Liver (tissue), 9 donors: ENCODE data around the gene TRPM2. TPM values are rescaled to one million over a fixed set of nuclear protein-coding genes. Genes with fewer than 3 reads are reported as not detected.

Source experiments
- DNase-seq: peaks from one replicate; pipeline ENCODE4 v3.0.0-alpha.2; 2017; ENCODE audit warnings: low spot score
- H3K27ac ChIP-seq, 2 donors: one replicate each; pipeline ENCODE4 v1.7.0; 2013; ENCODE audit warnings: inconsistent platforms in 2 of 2, low read length in 2 of 2, control low read depth in 1 of 2, low read depth in 1 of 2, mild to moderate bottlenecking in 1 of 2
- H3K27me3 ChIP-seq, 4 donors: one replicate each; pipeline versions ENCODE4 v1.6.1 to v1.7.0; 2013; ENCODE audit warnings: low read length in 3 of 4, inconsistent platforms in 1 of 4, mild to moderate bottlenecking in 1 of 4, moderate library complexity in 1 of 4; ENCODE audit not compliant: control insufficient read depth in 4 of 4, insufficient read depth in 4 of 4
- H3K36me3 ChIP-seq, 4 donors: one replicate each; pipeline versions ENCODE4 v1.6.1 to v1.7.0; 2013; ENCODE audit warnings: low read length in 3 of 4, mild to moderate bottlenecking in 3 of 4, low read depth in 1 of 4, moderate library complexity in 1 of 4; ENCODE audit not compliant: control insufficient read depth in 4 of 4, insufficient read depth in 3 of 4
- H3K4me1 ChIP-seq, 4 donors: one replicate each; pipeline versions ENCODE4 v1.6.1 to v1.7.0; 2013; ENCODE audit warnings: low read length in 3 of 4, mild to moderate bottlenecking in 3 of 4, moderate library complexity in 1 of 4; ENCODE audit not compliant: control insufficient read depth in 4 of 4, insufficient read depth in 4 of 4
- H3K4me3 ChIP-seq, 3 donors: one replicate each; pipeline versions ENCODE4 v1.6.1 to v1.7.0; 2013; ENCODE audit warnings: low read length in 3 of 3, control low read depth in 1 of 3, low read depth in 1 of 3, mild to moderate bottlenecking in 1 of 3
- H3K9ac ChIP-seq, 2 donors: one replicate each; pipeline ENCODE4 v1.7.0; 2013; ENCODE audit warnings: low read length in 2 of 2, mild to moderate bottlenecking in 2 of 2, moderate library complexity in 2 of 2, control low read depth in 1 of 2, low read depth in 1 of 2
- H3K9me3 ChIP-seq, 4 donors: one replicate each; pipeline versions ENCODE4 v1.6.1 to v1.7.0; 2013; ENCODE audit warnings: low read length in 3 of 4; ENCODE audit not compliant: control insufficient read depth in 4 of 4
- EGR1 ChIP-seq, 2 donors: IDR thresholded peaks; 2 replicates each; pipeline ENCODE4 v1.6.1; 2016 to 2018; ENCODE audit warnings: antibody characterized with exemption in 2 of 2, low read depth in 2 of 2
- FOXA1 ChIP-seq: IDR thresholded peaks from 2 replicates; pipeline ENCODE4 v1.6.1; 2016; ENCODE audit warnings: antibody characterized with exemption
- FOXA2 ChIP-seq: IDR thresholded peaks from 2 replicates; pipeline ENCODE4 v1.6.1; 2016; ENCODE audit warnings: antibody characterized with exemption
- GABPA ChIP-seq, 2 donors: IDR thresholded peaks in 1 of 2; conservative IDR thresholded peaks in 1 of 2; 2 replicates each; pipeline ENCODE4 v1.6.1; 2016; ENCODE audit warnings: antibody characterized with exemption in 2 of 2, mild to moderate bottlenecking in 1 of 2, moderate library complexity in 1 of 2
- HNF4A ChIP-seq, 2 donors: conservative IDR thresholded peaks; 2 replicates each; pipeline ENCODE4 v1.6.1; 2016; ENCODE audit warnings: antibody characterized with exemption in 2 of 2, mild to moderate bottlenecking in 2 of 2
- HNF4G ChIP-seq: IDR thresholded peaks from 2 replicates; pipeline ENCODE4 v1.6.1; 2016; ENCODE audit warnings: antibody characterized with exemption
- JUND ChIP-seq, 2 donors: IDR thresholded peaks; 2 replicates each; pipeline ENCODE4 v1.6.1; 2016; ENCODE audit warnings: antibody characterized with exemption in 2 of 2
- NR2F2 ChIP-seq: IDR thresholded peaks from 2 replicates; pipeline ENCODE4 v1.6.1; 2016; ENCODE audit warnings: antibody characterized with exemption
- RAD21 ChIP-seq, 2 donors: IDR thresholded peaks; 2 replicates each; pipeline ENCODE4 v1.6.1; 2016; ENCODE audit warnings: antibody characterized with exemption in 2 of 2, mild to moderate bottlenecking in 2 of 2
- REST ChIP-seq: IDR thresholded peaks from 2 replicates; pipeline ENCODE4 v1.6.1; 2016; ENCODE audit warnings: antibody characterized with exemption, mild to moderate bottlenecking
- RXRA ChIP-seq, 2 donors: IDR thresholded peaks; 2 replicates each; pipeline ENCODE4 v1.6.1; 2017 to 2018; ENCODE audit warnings: antibody characterized with exemption in 2 of 2, mild to moderate bottlenecking in 1 of 2
- SP1 ChIP-seq: IDR thresholded peaks from 2 replicates; pipeline ENCODE4 v1.6.1; 2018; ENCODE audit warnings: antibody characterized with exemption, mild to moderate bottlenecking
- TAF1 ChIP-seq: conservative IDR thresholded peaks from 2 replicates; pipeline ENCODE4 v1.6.1; 2016; ENCODE audit warnings: antibody characterized with exemption, mild to moderate bottlenecking
- YY1 ChIP-seq: IDR thresholded peaks from 2 replicates; pipeline ENCODE4 v1.6.1; 2016; ENCODE audit warnings: antibody characterized with exemption, mild to moderate bottlenecking
- WGBS: extraction: QIAGEN DNeasy Blood & Tissue Kit; methylation state at CpG from one replicate; pipeline ENCODE4 v1.1.7; 2013; 5-methylcytosine and 5-hydroxymethylcytosine counted together
- polyA plus RNA-seq, 2 donors: library from polyadenylated mRNA; stranded (reverse) in 1 of 2; unstranded in 1 of 2; fragments of 200-250 nt in 1 of 2; fragments of >200 nt in 1 of 2; fragmentation: Nextera tagmentation in 1 of 2; extraction: Ambion mirVana in 1 of 2; gene quantifications; one replicate each; pipeline versions ENCODE4 v1.2.1 to v1.2.3, GENCODE V29; 2013 to 2015
- total RNA-seq, 2 donors: library from RNA; depleted of rRNA; stranded (reverse); fragments of >200 nt; gene quantifications; one replicate each; pipeline ENCODE4 v1.2.3, GENCODE V29; 2014
- TF ChIP-seq, protein P1 (sequence below): IDR thresholded peaks from 2 replicates; pipeline ENCODE4 v1.6.1; 2016; ENCODE audit warnings: antibody characterized with exemption
- TF ChIP-seq, protein P2 (sequence below): fragments of 150-350 bp; IDR thresholded peaks from 2 replicates; pipeline ENCODE4 v1.5.1; 2017; ENCODE audit warnings: improper control_type of control experiment, low read depth, low read length; ENCODE audit not compliant: missing input control
- TF ChIP-seq, protein P3 (sequence below): IDR thresholded peaks from 2 replicates; pipeline ENCODE4 v1.6.1; 2016; ENCODE audit warnings: antibody characterized with exemption
- TF ChIP-seq, protein P4 (sequence below): IDR thresholded peaks from 2 replicates; pipeline ENCODE4 v1.6.1; 2016; ENCODE audit warnings: antibody characterized with exemption
- donor health status: healthy.
- donor health status: healthy.
- donor health status: healthy.
- donor health status: healthy.
- donor health status: healthy.

Gene TRPM2
- total and polyA plus RNA-seq, 4 donors: 0.43 to 1.3 (median 0.63) TPM

- TF ChIP-seq JUND (IDR thresholded peaks at IDR 0.05) (no peak), SP1 (no peak), FOXA1 (no peak), RXRA (IDR thresholded peaks at IDR 0.05) (no peak), HNF4A (conservative IDR thresholded peaks at IDR 0.05) (no peak), TAF1 (no peak), EGR1 (IDR thresholded peaks at IDR 0.05; ENCODE audit: low read depth in 2 of 2) (no peak)
- TF ChIP-seq, protein P1, sequence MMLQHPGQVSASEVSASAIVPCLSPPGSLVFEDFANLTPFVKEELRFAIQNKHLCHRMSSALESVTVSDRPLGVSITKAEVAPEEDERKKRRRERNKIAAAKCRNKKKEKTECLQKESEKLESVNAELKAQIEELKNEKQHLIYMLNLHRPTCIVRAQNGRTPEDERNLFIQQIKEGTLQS: no peak
- TF ChIP-seq, protein P2, sequence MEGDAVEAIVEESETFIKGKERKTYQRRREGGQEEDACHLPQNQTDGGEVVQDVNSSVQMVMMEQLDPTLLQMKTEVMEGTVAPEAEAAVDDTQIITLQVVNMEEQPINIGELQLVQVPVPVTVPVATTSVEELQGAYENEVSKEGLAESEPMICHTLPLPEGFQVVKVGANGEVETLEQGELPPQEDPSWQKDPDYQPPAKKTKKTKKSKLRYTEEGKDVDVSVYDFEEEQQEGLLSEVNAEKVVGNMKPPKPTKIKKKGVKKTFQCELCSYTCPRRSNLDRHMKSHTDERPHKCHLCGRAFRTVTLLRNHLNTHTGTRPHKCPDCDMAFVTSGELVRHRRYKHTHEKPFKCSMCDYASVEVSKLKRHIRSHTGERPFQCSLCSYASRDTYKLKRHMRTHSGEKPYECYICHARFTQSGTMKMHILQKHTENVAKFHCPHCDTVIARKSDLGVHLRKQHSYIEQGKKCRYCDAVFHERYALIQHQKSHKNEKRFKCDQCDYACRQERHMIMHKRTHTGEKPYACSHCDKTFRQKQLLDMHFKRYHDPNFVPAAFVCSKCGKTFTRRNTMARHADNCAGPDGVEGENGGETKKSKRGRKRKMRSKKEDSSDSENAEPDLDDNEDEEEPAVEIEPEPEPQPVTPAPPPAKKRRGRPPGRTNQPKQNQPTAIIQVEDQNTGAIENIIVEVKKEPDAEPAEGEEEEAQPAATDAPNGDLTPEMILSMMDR: no peak
- TF ChIP-seq, protein P3, sequence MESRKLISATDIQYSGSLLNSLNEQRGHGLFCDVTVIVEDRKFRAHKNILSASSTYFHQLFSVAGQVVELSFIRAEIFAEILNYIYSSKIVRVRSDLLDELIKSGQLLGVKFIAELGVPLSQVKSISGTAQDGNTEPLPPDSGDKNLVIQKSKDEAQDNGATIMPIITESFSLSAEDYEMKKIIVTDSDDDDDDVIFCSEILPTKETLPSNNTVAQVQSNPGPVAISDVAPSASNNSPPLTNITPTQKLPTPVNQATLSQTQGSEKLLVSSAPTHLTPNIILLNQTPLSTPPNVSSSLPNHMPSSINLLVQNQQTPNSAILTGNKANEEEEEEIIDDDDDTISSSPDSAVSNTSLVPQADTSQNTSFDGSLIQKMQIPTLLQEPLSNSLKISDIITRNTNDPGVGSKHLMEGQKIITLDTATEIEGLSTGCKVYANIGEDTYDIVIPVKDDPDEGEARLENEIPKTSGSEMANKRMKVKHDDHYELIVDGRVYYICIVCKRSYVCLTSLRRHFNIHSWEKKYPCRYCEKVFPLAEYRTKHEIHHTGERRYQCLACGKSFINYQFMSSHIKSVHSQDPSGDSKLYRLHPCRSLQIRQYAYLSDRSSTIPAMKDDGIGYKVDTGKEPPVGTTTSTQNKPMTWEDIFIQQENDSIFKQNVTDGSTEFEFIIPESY: no peak
- no peak for DNase-seq
- 65% methylated on average over 22 of the region's 22 CpGs for WGBS
- Histone ChIP-seq H3K4me3 (no peak overlapping the region), H3K27me3 (peaks cover 0 to 2% (median 1%) of the 10 kb centered on the region in 4 donors), H3K36me3 (no peaks in the 10 kb centered on the region), H3K4me1 (peaks cover 2 to 9% (median 5%) of the 10 kb centered on the region in 4 donors), H3K27ac (no peak overlapping the region), H3K9ac (no peak overlapping the region), H3K9me3 (no peaks in the 10 kb centered on the region)
Observed at GRCh38 chr21:44347911-44348451, 5.4 kb upstream of the TRPM2 start.

DNA sequence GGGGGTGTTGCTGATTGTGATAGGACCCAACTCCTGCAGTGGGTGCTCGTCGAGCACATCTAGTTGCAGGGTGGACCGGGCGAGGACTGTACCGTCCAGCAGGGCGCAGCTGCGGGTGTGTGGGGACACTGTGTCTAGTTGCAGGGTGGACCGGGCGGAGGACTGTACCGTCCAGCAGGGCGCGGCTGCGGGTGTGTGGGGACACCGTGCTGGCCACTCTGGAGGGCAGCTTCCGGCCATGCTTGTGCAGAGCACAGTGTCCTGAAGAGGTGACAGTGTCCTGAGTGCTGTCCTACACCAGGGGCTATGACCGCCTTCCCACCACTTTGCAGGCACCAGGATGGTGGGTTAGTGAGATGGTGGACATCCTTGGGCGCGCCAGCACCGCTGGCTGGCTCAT is 4.6 kb upstream of the TRPM2 start:
- TF ChIP-seq FOXA2 (no peak), SP1 (no peak), RXRA (IDR thresholded peaks at IDR 0.05) (no peak), RAD21 (IDR thresholded peaks at IDR 0.05) (no peak), FOXA1 (no peak), REST (no peak), JUND (IDR thresholded peaks at IDR 0.05) (no peak), GABPA (IDR thresholded peaks at IDR 0.05 in 1 of 2, conservative IDR thresholded peaks at IDR 0.05 in 1 of 2) (no peak), YY1 (no peak), NR2F2 (no peak), HNF4G (no peak), EGR1 (IDR thresholded peaks at IDR 0.05; ENCODE audit: low read depth in 2 of 2) (no peak), TAF1 (no peak), HNF4A (conservative IDR thresholded peaks at IDR 0.05) (no peak)
- TF ChIP-seq, protein P4, sequence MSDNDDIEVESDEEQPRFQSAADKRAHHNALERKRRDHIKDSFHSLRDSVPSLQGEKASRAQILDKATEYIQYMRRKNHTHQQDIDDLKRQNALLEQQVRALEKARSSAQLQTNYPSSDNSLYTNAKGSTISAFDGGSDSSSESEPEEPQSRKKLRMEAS: no peak
- TF ChIP-seq, protein P1: no peak
- TF ChIP-seq, protein P3: no peak
- TF ChIP-seq, protein P2: no peak
- H3K36me3 ChIP-seq: no peaks in the 10 kb centered on the region
- no peak overlapping the region for H3K27ac ChIP-seq
- DNase-seq: no peak
- no peak overlapping the region for H3K9ac ChIP-seq
- WGBS: 92% methylated on average over 19 of the region's 19 CpGs
- peaks cover 0 to 2% (median 1%) of the 10 kb centered on the region in 4 donors for H3K27me3 ChIP-seq
- H3K4me1 ChIP-seq: peaks cover 3 to 17% (median 13%) of the 10 kb centered on the region in 4 donors
- no peaks in the 10 kb centered on the region for H3K9me3 ChIP-seq
- no peak overlapping the region for H3K4me3 ChIP-seq
